ENCODE measurements around the gene PRICKLE3.
A peak's percentile ranks its signal among the peaks of the same experiment; 100 is the strongest.
"Not testable (repeated sequence)": the region's sequence is repeated elsewhere in the genome, so short reads cannot be mapped to it uniquely, and the experiment has no call there.

The PRICKLE3 gene

DNA sequence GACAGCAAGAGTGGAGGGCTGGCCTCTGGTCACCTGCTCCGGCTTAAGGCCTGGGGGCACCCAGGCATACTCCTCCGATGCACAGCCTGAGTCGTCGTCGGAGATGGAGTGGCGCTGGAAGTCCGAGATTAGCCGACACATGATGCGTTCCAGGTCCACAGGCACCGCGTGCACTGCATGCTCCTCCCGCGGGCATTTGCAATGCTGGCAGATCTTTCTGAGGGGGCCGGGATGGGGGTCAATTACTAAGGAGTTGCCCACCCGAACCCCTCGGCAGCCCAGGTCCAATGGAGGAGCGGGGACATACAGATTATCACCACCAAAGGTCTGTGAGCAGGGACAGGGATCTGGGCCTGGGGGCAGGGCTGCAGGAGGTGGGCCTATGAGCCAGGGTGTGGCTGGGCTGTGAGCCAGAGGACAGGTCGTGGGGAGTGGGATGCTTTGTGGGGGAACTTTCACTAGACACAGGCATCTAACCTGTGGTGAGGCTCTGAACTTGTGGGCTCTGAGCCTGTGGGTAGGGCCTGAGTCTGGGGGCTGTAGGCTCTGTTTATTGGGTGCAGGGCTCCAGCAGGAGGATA, 2.4 kb downstream of the PRICKLE3 start:
- DNase-seq (ENCODE audit: low read depth in 2 of 2), result no peak

GRCh38 chrX:49179358-49179757, 6.8 kb downstream of the PRICKLE3 start:
- no peak for DNase-seq (ENCODE audit: low read depth in 2 of 2)

DNA sequence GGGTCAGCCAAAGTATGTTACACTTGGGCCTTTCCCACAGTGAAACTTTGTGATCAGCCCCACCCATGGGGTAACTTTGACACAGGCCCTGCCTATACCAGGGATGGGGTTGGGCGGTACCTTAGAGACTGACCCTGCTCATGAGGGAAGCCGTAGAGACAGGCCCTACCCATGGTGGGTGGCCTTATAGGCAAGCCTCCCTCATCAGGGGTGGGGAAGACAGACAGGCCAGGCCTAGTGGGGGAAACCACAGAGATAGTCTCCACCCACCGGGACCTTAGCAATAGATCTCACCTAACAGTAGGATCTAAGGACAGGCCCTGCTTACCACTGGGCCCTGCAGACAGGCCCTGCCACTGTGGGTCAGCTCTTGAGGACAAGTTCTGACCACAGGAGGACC, 7.6 kb downstream of the PRICKLE3 start:
- no peak for DNase-seq (ENCODE audit: low read depth in 2 of 2)

DNA sequence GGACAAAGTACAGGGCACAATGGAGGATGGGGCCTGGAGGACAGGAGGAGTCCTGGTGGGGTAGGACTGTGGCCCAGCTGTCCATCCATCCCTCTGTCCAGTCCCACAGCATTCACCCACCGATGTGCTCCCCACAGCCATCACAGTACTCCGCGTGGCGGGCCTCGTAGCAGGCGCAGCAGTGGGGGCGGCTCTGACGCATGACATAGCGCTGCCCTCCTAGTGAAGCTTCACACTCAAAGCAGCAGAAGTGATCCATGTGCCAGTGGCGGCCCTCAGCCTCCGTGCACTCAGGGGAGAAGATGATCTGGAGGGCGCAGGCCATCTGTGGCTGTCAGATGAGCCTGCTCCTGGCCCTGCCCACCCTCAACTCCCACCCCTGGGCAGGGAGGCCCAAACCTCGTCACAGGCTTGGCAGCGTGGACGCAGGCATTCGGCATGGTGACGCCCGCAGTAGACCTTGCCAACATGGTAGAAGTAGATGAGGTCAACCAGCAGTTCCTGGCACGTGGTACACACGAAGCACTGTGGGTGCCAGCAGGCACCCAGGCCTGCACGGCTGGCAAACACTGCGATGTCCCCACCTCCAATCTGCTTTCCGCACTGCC, 8.2 kb downstream of the PRICKLE3 start:
- DNase-seq (ENCODE audit: low read depth in 2 of 2), result no peak

DNA sequence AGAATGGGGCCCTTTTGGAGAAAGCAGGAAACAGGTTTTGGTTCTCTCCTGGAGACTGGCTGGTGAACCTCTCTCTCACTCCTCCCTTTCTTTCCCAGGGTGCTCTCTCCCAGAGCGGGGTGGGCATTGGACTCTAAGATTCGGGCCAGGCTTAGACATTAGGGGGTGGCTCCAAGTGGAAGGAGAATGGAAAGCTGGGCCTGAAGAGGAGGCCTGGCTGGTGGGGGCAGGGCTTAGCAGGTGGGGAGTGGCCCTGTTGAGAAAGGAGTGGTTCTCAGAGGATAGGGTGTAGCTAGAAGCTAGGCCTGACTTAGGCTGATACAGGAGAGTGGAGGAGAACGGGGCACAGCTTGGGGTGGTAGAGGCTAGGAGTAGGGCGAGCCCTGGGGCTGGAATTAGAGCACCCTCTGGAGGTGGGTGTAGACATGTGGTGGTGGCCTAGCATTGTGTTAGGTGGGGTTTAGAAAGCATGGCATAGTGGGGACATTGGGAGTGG, 8.8 kb downstream of the PRICKLE3 start:
- no peak for DNase-seq (ENCODE audit: low read depth in 2 of 2)

DNA sequence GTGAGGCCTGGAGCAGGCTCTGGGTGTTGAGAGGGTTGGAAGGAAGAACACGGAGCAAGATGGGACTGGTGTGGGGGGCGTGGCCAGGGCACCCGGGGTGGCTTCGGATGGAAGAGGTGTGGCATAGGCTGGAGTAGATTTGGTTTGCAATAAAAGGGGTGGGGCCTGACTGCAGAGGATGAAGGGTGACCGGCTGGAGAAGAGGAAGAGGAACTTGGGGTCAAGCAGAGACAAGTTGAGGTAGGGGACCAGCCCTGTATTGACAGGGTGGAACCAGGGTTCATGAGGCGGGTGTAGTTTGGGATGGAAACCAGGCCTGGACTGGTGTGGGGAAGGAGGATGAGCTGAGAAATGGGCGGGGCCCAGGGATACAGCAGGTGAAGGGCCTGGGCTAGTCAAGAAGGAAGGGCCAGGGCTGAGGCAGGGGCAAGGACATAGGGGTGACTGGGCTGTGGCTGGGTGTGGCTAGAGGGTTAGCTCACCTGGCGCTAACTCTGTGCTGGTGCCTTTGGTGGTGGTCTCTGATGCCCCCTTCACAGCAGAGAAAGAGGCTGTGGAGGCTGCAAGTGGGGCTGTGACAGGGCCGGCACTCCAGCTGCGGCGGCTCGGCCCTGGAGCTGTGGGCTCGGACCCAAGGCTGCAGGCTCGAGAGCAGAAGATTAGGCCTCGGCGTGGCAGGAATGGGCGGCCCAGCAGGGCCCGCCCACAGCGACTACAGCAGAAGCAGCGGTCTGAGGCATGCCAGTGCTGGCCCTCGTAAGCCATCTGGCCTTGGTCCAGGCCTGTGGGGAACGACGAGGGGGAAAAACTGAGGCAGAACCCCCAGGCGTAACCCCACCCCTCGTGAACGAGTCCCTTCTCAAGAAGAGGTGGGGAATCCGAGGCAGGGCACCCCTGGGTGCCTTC, 9.5 kb downstream of the PRICKLE3 start:
- DNase-seq (ENCODE audit: low read depth in 2 of 2), result no peak

DNA sequence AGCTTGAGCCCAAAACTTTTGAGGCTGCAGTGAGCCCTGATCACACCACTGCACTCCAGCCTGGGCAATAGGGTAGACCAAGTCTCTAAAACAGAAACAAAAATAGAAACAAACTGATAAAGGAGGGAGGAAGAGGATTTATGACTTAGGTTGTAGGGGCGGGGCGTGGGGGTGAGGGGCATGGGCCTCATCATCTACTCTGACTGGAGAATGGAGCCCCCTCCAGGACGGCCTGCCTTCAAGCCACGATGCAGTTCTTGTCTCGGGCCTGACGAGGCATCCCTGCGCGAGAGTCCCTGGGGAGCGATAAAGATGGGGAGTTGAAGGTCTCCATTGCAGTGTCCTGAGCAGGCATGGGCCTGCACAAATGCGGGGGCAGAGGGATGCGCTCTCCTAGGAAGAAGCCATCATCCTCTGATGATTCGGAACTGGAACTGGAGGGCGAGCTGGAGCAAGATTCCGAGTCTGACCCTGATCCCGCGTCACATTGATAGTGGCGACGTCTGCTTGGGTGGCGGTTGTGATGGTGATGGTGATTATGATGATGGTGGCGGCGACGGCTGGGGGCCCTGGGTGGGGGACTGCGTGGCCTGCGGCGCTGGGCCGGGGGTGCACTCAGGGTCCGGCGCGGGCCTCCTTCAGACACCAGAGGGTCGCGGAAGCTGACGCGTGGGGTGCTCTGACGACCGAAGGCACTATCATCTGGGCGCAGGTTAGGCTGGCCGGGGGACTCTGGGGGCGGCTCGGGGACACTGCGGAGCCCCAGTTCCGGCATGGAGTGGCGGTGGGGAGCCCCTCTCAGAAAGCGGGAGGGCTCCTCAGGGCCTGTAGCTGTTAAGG, 10.5 kb downstream of the PRICKLE3 start:
- no peak for DNase-seq (ENCODE audit: low read depth in 2 of 2)

DNA sequence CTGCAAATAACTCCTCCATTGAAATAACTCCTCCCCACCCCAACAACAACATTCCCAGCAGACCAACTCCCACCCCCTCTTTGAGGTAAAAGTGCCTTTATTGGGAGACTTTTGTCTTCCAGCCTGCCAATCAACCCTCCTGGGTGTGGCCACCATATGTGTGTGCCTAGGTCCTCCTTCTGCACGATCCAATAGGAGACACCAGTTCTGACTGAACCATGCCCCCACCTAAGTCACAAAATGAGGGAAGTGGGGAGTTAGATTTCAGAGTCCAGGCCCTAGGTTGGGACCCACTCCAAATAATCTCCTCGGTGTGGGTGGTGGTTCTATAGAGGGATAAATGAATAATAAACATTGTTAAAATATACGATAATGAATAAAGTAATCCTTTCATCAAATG, 11.4 kb downstream of the PRICKLE3 start:
- DNase-seq (ENCODE audit: low read depth in 2 of 2), result no peak

GRCh38 chrX:49173544-49173943, 12.6 kb downstream of the PRICKLE3 start:
- not testable (repeated sequence) for DNase-seq (ENCODE audit: low read depth in 2 of 2)

- DNase-seq (ENCODE audit: low read depth in 2 of 2), result peak in 1 of 2 donors; percentile 58
These were observed 13.8 kb downstream of the PRICKLE3 start for GRCh38 chrX:49172280-49172780.

DNA sequence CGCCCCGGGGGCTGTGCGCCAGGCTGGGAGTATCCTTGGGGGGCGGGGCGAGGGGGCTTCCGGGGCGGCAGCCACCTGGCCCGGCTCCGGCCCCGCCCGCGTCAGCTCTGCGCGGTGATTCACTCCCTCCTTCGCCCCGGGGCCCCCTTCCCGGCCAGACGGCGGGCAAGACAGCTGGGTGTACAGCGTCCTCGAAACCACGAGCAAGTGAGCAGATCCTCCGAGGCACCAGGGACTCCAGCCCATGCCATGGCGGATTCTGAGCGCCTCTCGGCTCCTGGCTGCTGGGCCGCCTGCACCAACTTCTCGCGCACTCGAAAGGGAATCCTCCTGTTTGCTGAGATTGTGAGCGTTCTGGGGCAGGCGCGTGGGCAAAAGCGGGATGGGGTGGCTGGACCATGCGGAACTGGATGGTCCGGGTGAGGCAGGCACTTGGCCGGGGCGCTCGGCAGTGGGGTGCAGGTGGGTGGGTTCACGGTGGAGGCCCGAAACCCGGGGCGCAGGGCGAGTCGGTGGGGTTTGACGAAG, 14.4 kb downstream of the PRICKLE3 start, which contains the start of gene PLP2:
Gene PLP2 (plus strand): TSS at position 147 of the 528 bp plus-strand sequence. CDS start 103 bp downstream, at position 250.
- DNase-seq (ENCODE audit: low read depth in 2 of 2), result peak in 1 of 2 donors; percentile 57

GRCh38 chrX:49167740-49168108, 18.4 kb downstream of the PRICKLE3 start:
- no peak for DNase-seq (ENCODE audit: low read depth in 2 of 2)

GRCh38 chrX:49166914-49167739, 19.0 kb downstream of the PRICKLE3 start:
- DNase-seq (ENCODE audit: low read depth in 2 of 2), result peak in 1 of 2 donors; percentile 49

DNA sequence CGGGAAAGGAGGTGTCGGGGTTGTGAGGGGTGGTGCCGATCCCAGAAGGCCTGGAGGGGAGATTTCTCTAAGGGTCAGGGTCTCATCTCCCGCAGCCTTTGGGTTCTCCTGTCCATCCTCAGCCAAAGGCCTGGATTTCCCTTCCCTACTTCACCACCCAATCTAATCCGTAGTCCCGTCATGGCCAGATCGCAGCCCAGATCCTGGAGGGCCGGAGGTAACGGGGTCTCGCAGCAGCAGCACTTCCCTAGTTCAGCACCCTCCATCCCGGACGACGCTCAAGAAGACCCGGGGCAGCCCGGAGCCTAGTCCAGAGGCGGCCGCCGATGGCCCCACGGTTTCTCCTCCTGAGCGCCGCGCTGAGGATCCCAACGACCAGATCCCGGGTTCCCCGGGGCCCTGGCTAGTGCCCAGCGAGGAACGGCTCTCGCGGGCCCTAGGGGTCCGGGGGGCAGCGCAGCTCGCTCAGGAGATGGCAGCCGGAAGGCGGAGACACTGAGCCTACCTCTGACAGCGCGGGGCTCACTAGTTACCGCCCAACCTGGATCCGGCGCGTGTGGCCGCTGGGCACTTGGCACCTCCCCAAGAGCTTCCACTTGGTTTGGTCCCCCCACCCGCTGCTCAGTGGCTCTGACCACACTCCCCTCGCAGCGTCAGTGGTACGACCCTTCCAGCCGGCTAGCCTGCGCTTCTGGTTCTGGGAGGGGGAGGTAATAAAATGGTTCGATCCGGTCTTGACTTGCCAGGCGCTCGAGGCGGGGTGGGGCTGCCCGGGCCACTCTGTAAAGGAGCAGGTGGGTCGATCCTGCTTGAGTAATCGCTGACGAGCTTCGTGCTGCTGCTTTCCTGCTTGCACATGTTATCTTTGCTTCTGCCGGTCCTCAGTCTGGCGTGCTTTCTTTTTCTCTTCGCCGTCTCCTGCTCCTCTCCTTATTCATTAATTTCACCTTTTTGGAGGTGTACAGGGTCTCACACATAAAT, 20.0 kb downstream of the PRICKLE3 start:
- DNase-seq (ENCODE audit: low read depth in 2 of 2), result peak; percentile 41 to 49

DNA sequence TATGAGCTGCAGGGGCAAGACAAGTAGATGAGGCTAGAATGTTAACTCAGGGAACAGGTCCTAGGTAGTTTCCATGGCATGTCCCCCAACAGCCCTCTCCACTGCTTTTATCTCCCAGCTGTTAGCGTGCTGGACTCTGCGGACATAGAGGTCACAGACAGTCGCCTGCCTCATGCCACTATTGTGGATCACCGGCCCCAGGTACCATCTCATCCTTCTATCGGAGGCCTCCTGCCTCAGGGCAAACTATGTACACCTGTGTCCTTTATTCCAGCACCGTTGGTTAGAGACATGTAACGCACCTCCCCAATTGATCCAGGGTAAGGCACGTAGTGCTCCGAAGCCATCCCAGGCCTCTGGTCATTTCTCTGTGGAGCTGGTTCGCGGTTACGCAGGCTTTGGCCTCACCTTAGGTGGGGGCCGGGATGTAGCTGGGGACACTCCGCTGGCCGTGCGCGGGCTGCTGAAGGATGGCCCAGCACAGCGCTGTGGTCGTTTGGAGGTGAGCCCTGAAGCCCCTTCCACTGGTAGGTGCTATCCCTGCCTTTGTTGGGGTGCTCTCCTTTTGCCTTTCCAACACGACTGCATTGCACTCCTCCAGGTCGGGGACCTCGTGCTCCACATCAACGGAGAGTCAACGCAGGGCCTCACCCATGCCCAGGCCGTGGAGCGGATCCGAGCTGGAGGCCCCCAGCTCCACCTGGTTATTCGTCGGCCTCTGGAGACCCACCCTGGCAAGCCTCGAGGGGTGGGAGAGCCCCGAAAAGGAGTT, 21.4 kb downstream of the PRICKLE3 start:
- DNase-seq (ENCODE audit: low read depth in 2 of 2), result no peak

DNA sequence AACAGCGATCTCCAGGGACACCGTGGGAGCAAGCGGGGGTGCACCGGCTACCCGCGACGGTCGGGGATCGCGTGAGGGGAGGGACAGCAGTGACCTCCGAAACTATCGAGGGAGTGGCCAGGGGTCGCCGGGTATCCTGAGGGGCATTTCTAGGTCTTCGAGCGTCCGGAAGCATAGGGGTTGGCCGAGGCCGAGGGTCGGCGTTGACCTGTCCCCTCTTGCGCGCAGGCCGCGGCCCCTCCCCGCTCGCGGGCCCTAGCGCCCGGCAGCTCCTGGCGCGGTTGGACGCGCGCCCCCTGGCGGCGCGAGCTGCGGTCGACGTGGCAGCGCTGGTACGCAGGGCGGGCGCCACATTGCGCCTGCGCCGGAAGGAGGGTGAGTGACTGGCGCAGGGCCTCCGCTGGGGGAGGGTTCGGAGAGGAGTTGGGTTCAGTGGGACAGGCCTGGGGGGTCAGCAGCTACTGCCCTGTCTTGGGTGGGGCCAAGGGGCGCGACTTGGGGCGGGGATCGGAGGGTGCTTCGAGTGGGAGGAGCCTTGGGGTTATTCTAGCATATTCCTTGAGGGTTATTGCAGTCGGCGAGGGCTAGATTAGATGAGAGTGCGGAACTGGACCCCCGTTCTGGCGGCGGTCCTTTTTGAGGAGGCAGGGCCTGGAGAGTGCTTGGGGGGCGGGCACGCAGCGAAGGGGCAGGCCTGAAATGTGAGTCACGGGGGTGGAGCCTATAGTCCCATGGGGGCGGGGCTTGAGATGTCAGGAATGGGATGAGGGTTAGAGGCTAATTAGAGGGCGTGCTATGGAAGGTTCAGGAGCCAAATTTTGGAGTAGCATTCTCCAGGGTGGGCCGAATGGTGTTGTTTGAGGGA, 22.4 kb downstream of the PRICKLE3 start:
- DNase-seq (ENCODE audit: low read depth in 2 of 2), result peak; percentile 63 to 68

DNA sequence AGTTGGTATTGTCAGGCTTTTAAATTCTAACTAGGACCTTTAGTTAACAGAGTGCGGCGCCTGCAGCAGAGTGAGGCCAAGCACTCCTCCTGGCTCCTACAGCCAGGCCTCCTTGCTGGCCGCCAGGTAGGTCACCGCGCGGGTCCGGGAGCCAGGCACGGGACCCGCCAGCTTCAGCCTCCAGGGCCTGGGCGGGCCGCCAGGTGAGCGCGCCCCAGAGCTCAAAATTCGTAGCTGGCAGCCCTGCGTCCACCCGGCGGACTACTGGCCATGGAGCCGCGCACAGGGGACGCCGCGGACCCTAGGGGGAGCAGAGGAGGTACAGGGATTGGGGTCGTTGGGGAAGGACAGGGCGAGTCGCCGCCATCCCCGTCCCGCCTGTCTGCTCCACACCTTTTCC, 23.6 kb downstream of the PRICKLE3 start, which contains the start of gene MAGIX:
Gene MAGIX (plus strand): TSS at position 139 of the 400 bp plus-strand sequence. CDS start 132 bp downstream, at position 271.
- no peak for DNase-seq (ENCODE audit: low read depth in 2 of 2)
